HCT116 (cell line): Measurements from ENCODE around the gene RHBDF2. TPM values are rescaled to one million over a fixed set of nuclear protein-coding genes. Genes with fewer than 3 reads are reported as not detected.

Experiments
- ATAC-seq: fragments of 200-7000 bp; cut with Tn5 transposase; 2 replicates; pipeline ENCODE4 v1.9.1; 2020; ENCODE audit warnings: mild to moderate bottlenecking, moderate library complexity
- BruUV-seq: library from RNA; stranded (reverse); fragments of 400-500 nt; replicated peaks from 2 replicates; lab custom pipeline; 2021; lab: Mats Ljungman, UMichigan
- CTCF ChIA-PET: fragments of 300-600 bp; sonication (Branson Sonifier 250); formaldehyde crosslinking; loops from one replicate; lab custom pipeline; 2021; ENCODE audit warnings: antibody characterized with exemption; lab: Charles Lee
- POLR2A ChIA-PET: fragments of 300-600, 350-600 bp; sonication (Branson Sonifier 250); formaldehyde crosslinking; loops from one replicate; lab custom pipeline; 2021; ENCODE audit warnings: antibody characterized with exemption; lab: Charles Lee
- RAD21 ChIA-PET, 2 experiments: fragments of 300-600 bp; sonication (Branson Sonifier 250); formaldehyde crosslinking; loops; one replicate each; lab custom pipeline; 2023; ENCODE audit warnings: low total read pairs in 2 of 2; ENCODE audit not compliant: uncharacterized antibody in 2 of 2, unreplicated experiment in 2 of 2, low non-redundant PET in 1 of 2; lab: Charles Lee
- DNase-seq: peaks from one replicate; pipeline ENCODE4 v3.0.0-alpha.2; 2010; ENCODE audit warnings: low read depth, low spot score
- H2AFZ ChIP-seq: fragments of 200-600 bp; shearing (Covaris generic), sonication (generic); 2 replicates; pipeline ENCODE4 v1.6.1; 2017; ENCODE audit warnings: low read depth, mixed run types, mixed read lengths, antibody characterized with exemption, low read length; ENCODE audit not compliant: poor library complexity, severe bottlenecking
- H3K27ac ChIP-seq: 2 replicates; pipeline ENCODE4 v1.5.1; 2012; ENCODE audit warnings: low read depth, low read length
- H3K27me3 ChIP-seq: fragments of 200-600 bp; sonication (generic); 2 replicates; pipeline ENCODE4 v1.6.1; 2016; ENCODE audit warnings: mixed run types, low read length, mixed read lengths; ENCODE audit not compliant: insufficient read depth
- H3K36me3 ChIP-seq, 2 experiments: fragments of 200-500 bp in 1 of 2; fragments of 200-600 bp in 1 of 2; sonication (Bioruptor generic) in 1 of 2; sonication (generic) in 1 of 2; 2 replicates each; pipeline versions ENCODE4 v1.5.1 to v1.6.1; 2014 to 2016; ENCODE audit warnings: low read length in 2 of 2, inconsistent platforms in 1 of 2, mixed read lengths in 1 of 2, mixed run types in 1 of 2; ENCODE audit not compliant: insufficient read depth in 2 of 2, control insufficient read depth in 1 of 2
- H3K4me1 ChIP-seq, 2 experiments: fragments of 200-600 bp in 1 of 2; sonication (generic) in 1 of 2; 2 replicates each; pipeline versions ENCODE4 v1.5.1 to v1.6.1; 2012 to 2017; ENCODE audit warnings: low read length in 2 of 2, inconsistent platforms in 1 of 2, mild to moderate bottlenecking in 1 of 2, mixed read lengths in 1 of 2, mixed run types in 1 of 2, moderate library complexity in 1 of 2; ENCODE audit not compliant: insufficient read depth in 2 of 2, control insufficient read depth in 1 of 2
- H3K4me2 ChIP-seq: fragments of 200-600 bp; sonication (generic); 2 replicates; pipeline ENCODE4 v1.6.1; 2017; ENCODE audit warnings: mixed run types, low read length, mixed read lengths
- H3K4me3 ChIP-seq, 2 experiments: fragments of 200-600 bp in 1 of 2; sonication (generic) in 1 of 2; replicated peaks in 1 of 2; 2 replicates each; pipeline ENCODE4 v1.5.1; 2011 to 2016; ENCODE audit warnings: low read length in 2 of 2, control low read depth in 1 of 2, low read depth in 1 of 2, mild to moderate bottlenecking in 1 of 2, mixed read lengths in 1 of 2, mixed run types in 1 of 2
- H3K79me2 ChIP-seq: fragments of 200-600 bp; sonication (generic); 2 replicates; pipeline ENCODE4 v1.6.1; 2017; ENCODE audit warnings: mild to moderate bottlenecking, mixed run types, low read length, moderate library complexity, mixed read lengths; ENCODE audit not compliant: insufficient read depth
- H3K9ac ChIP-seq: fragments of 200-600 bp; sonication (generic); 2 replicates; pipeline ENCODE4 v1.6.1; 2016; ENCODE audit warnings: low read length, mixed read lengths
- H3K9me2 ChIP-seq: fragments of 200-600 bp; sonication (generic), shearing (Covaris generic); 2 replicates; pipeline ENCODE4 v1.6.1; 2017; ENCODE audit warnings: mixed run types, mild to moderate bottlenecking, moderate library complexity; ENCODE audit not compliant: insufficient read depth
- H3K9me3 ChIP-seq, 2 experiments: fragments of 200-500 bp in 1 of 2; fragments of 200-600 bp in 1 of 2; sonication (Bioruptor generic) in 1 of 2; sonication (generic) in 1 of 2; 2 replicates each; pipeline ENCODE4 v1.6.1; 2014 to 2017; ENCODE audit warnings: low read length in 2 of 2, mixed read lengths in 2 of 2, inconsistent platforms in 1 of 2, low read depth in 1 of 2, mild to moderate bottlenecking in 1 of 2, mixed run types in 1 of 2, moderate library complexity in 1 of 2; ENCODE audit not compliant: control insufficient read depth in 1 of 2, insufficient read depth in 1 of 2
- H4K20me1 ChIP-seq: fragments of 200-600 bp; sonication (generic), shearing (Covaris generic); 2 replicates; pipeline ENCODE4 v1.6.1; 2017; ENCODE audit warnings: mixed run types, mild to moderate bottlenecking, moderate library complexity; ENCODE audit not compliant: insufficient read depth
- CTCF ChIP-seq, 3 experiments: fragments of 200-600 bp in 1 of 3; sonication (generic) in 1 of 3; IDR thresholded peaks in 2 of 3; conservative IDR thresholded peaks in 1 of 3; 2 replicates each; pipeline ENCODE4 v1.5.1; 2012 to 2017; ENCODE audit warnings: low read depth in 2 of 3, low read length in 2 of 3, antibody characterized with exemption in 1 of 3, borderline replicate concordance in 1 of 3, control low read depth in 1 of 3, mild to moderate bottlenecking in 1 of 3, mixed read lengths in 1 of 3, mixed run types in 1 of 3, moderate library complexity in 1 of 3; ENCODE audit not compliant: insufficient read depth in 1 of 3
- JUND ChIP-seq: IDR thresholded peaks from 2 replicates; pipeline ENCODE4 v1.6.1; 2012
- RAD21 ChIP-seq: IDR thresholded peaks from 2 replicates; pipeline ENCODE4 v1.6.1; 2012; ENCODE audit warnings: low read depth, mild to moderate bottlenecking
- ZFX ChIP-seq: fragments of 450-650 bp; IDR thresholded peaks from 2 replicates; pipeline ENCODE4 v1.6.1; 2017
- intact Hi-C: fragments of 100-400 bp; cut with micrococcal nuclease; formaldehyde crosslinking; loops from 2 replicates; pipeline ENCODE4 v1.10.0; 2022
- total RNA-seq: library from RNA; stranded (reverse); gene quantifications from one replicate; pipeline ENCODE4 v1.2.1, GENCODE V29; 2021; ENCODE audit not compliant: unreplicated experiment
- TF ChIP-seq, protein P1 (sequence below): IDR thresholded peaks from 2 replicates; pipeline ENCODE4 v1.6.1; 2012

The RHBDF2 gene
- total RNA-seq, 1 experiment from 2014 or later, result 61.1 TPM

- Histone ChIP-seq H3K9me3 (no peaks in the 10 kb centered on the region), H3K79me2 (no peaks in the 10 kb centered on the region), H2AFZ (peak overlapping the region; percentile 83), H3K4me3 (no peak overlapping the region), H3K4me1 (peaks cover 8 to 27% of the 10 kb centered on the region in 2 experiments), H3K4me2 (peak overlapping the region; percentile 47), H3K9ac (peak overlapping the region; percentile 27), H3K27ac (no peak overlapping the region; the same call in 1 of the 2 replicates), H3K27me3 (no peaks in the 10 kb centered on the region), H3K36me3 (no peaks in the 10 kb centered on the region), H3K9me2 (no peaks in the 10 kb centered on the region), H4K20me1 (no peaks in the 10 kb centered on the region)
- peak; percentile 100 for TF ChIP-seq RAD21
- TF ChIP-seq, protein P1, sequence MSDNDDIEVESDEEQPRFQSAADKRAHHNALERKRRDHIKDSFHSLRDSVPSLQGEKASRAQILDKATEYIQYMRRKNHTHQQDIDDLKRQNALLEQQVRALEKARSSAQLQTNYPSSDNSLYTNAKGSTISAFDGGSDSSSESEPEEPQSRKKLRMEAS, result peak; percentile 95
- peak; percentile 94 to 99 (median 98) for TF ChIP-seq CTCF (IDR thresholded peaks at IDR 0.05 in 2 of 3, conservative IDR thresholded peaks at IDR 0.05 in 1 of 3; ENCODE audit: borderline replicate concordance in 1 of 3, insufficient read depth in 1 of 3, low read depth in 2 of 3, low read length in 2 of 3)
- no peak for TF ChIP-seq ZFX
- TF ChIP-seq JUND, result no peak
- CTCF ChIA-PET, result interaction anchor here (1.0 to 9.5 kb wide), 11 partner anchors 16 to 205 kb away, joined by 3 to 100 read pairs (median 6); partner anchors contain the start of gene AANAT
- intact Hi-C loops, result loop anchor here (1.0 kb wide), 3 partner anchors 40 to 98 kb away; no protein-coding TSS in a partner anchor
- RAD21 ChIA-PET, result interaction anchor here (0.9 to 1.5 kb wide), 4 partner anchors 35 to 48 kb away, joined by 3 to 6 read pairs (median 4); partner anchors contain the start of gene AANAT (in 1 of the 2)
- ATAC-seq, result peak; percentile 84
- POLR2A ChIA-PET, result interaction anchor here (1.6 to 1.9 kb wide), 2 partner anchors 49 to 98 kb away, joined by 4 to 5 read pairs; no protein-coding TSS in a partner anchor
- peak; percentile 60 for DNase-seq
- no TSS peak for BruUV-seq
Observed at GRCh38 chr17:76506408-76507345, 5.5 kb upstream of the RHBDF2 start.
